ENCODE data around the gene SLC25A6. TPM values are rescaled to one million over a fixed set of nuclear protein-coding genes. Genes with fewer than 3 reads are reported as not detected.

Gene SLC25A6
- total RNA-seq, 1 donor from 2014 or later: 488 TPM

DNA sequence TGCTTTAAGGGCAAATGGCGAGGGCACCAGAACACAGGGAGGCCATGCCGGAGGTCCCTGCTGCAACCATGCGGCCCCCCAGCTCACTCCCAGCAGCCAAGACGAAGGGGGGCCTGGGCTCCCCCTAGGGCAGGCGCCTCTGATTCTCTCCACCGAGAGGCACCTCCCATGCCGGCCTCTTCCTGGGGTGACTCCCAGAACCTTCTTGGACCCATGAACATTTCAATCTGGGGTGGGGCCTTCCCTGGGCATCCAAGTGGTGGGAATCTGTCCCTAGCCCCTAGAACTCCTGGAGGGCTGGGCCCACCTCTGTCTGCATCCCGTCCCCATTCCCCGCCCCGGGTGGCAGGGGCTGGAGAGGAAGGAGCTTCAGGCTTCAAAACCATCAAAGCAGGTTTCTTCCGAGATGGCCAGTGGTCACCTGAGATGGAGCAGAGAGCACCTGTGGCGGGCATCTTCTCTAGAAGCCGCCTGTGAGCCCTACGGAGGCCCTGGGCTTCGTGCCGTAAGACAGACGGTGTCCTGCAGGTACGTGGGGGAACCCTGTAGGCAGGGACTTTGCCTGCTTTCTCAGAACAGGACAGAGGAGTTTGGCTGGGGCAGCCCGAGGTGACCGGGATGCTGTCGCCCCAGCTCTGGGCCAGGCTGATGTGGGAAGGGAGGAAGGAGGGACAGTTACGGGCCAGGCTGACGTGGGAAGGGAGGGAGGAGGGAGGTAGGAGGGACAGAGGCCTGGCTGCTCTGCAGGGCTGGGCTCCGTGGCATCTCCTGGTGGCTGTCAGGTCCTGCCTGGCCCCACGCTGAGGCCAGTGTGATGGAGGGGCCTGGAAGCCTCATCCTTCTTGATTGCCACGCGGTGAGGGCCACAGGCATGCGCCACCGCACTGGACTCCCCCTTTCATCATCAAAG, 6.8 kb upstream of the SLC25A6 start:
- H3K4me1 Mint-ChIP-seq (ENCODE audit: unreplicated experiment): peaks cover 8% of the 10 kb centered on the region
- H3K27me3 Mint-ChIP-seq (ENCODE audit: unreplicated experiment): peaks cover 12% of the 10 kb centered on the region
- no peaks in the 10 kb centered on the region for H3K9me3 Mint-ChIP-seq (ENCODE audit: unreplicated experiment)
- no peak for DNase-seq (ENCODE audit: low spot score)
- peaks cover 13% of the 10 kb centered on the region for H3K36me3 Mint-ChIP-seq (ENCODE audit: low read depth, unreplicated experiment)
- TF ChIP-seq, protein P1, sequence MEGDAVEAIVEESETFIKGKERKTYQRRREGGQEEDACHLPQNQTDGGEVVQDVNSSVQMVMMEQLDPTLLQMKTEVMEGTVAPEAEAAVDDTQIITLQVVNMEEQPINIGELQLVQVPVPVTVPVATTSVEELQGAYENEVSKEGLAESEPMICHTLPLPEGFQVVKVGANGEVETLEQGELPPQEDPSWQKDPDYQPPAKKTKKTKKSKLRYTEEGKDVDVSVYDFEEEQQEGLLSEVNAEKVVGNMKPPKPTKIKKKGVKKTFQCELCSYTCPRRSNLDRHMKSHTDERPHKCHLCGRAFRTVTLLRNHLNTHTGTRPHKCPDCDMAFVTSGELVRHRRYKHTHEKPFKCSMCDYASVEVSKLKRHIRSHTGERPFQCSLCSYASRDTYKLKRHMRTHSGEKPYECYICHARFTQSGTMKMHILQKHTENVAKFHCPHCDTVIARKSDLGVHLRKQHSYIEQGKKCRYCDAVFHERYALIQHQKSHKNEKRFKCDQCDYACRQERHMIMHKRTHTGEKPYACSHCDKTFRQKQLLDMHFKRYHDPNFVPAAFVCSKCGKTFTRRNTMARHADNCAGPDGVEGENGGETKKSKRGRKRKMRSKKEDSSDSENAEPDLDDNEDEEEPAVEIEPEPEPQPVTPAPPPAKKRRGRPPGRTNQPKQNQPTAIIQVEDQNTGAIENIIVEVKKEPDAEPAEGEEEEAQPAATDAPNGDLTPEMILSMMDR (IDR thresholded peaks at IDR 0.05; ENCODE audit: unreplicated experiment): no peak
- no peak overlapping the region for H3K4me3 Mint-ChIP-seq (ENCODE audit: unreplicated experiment)
- no peak overlapping the region for H3K27ac Mint-ChIP-seq (ENCODE audit: unreplicated experiment)

DNA sequence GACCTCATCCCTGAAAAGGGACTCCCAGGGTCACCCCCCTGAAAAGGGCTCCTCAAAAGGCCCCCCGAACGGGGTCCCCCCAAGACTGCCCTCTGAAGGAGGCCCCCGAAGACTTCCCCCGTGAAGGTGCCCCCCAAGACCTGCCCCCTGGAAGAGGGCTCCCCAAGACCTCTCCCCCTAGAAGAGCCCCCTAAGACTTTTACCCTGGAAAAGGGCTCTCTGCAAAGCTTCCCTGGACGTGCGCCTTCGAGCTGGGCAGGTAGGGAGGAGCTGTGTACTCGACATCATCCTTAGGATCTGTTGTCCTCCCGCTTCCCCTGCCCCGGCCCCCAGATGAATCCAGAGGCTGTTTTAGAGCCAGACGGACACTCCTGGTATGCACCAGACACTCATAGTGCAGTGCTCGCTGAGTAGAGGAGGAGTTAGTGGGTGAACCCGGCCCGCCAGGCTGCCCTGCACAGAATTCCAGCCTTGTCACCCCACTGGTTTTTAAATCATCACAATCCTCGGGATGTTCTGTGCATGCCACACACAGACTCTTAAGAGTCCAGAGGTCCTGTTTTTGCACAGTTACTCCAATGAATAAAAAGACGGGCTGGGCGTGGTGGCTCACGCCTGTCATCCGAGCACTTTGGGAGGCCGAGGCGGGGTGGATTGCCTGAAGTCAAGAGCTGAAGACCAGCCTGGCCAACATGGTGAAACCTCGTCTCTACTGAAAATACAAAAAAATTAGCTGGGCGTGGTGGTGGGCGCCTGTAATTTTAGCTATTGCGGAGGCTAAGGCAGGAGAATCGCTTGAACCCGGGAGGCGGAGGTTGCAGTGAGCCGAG, 5.7 kb upstream of the SLC25A6 start:
- peaks cover 18% of the 10 kb centered on the region for H3K27me3 Mint-ChIP-seq (ENCODE audit: unreplicated experiment)

DNA sequence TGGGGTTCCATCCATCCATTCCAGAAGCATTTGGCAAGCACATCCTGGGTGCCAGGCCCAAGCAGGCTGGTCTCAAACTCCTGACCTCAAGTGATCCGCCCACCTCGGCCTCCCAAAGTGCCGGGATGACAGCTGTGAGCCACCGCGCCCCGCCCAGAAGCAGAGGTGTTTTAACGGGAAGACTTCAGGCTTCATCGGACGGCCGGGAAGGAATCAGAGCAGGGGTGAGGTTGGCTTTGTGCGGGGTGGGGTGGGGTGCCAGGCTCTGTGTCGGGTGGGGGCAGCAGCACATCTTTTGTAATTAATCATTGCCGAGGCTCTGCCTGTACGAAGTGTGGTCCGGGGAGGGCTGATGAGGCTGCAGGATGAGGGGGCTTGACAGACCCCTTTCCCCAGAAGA, 5.1 kb upstream of the SLC25A6 start:
- H3K4me3 Mint-ChIP-seq (ENCODE audit: unreplicated experiment): no peak overlapping the region
- TF ChIP-seq, protein P1 (IDR thresholded peaks at IDR 0.05; ENCODE audit: unreplicated experiment): no peak

More for the DNA sequence above, 5.7 kb upstream of the SLC25A6 start:
- Mint-ChIP-seq H3K36me3 (ENCODE audit: low read depth, unreplicated experiment) (peaks cover 20% of the 10 kb centered on the region), H3K9me3 (ENCODE audit: unreplicated experiment) (no peaks in the 10 kb centered on the region), H3K4me1 (ENCODE audit: unreplicated experiment) (peaks cover 10% of the 10 kb centered on the region), H3K4me3 (ENCODE audit: unreplicated experiment) (no peak overlapping the region), H3K27ac (ENCODE audit: unreplicated experiment) (no peak overlapping the region)
- DNase-seq (ENCODE audit: low spot score): no peak
- TF ChIP-seq, protein P1 (IDR thresholded peaks at IDR 0.05; ENCODE audit: unreplicated experiment): no peak

DNA sequence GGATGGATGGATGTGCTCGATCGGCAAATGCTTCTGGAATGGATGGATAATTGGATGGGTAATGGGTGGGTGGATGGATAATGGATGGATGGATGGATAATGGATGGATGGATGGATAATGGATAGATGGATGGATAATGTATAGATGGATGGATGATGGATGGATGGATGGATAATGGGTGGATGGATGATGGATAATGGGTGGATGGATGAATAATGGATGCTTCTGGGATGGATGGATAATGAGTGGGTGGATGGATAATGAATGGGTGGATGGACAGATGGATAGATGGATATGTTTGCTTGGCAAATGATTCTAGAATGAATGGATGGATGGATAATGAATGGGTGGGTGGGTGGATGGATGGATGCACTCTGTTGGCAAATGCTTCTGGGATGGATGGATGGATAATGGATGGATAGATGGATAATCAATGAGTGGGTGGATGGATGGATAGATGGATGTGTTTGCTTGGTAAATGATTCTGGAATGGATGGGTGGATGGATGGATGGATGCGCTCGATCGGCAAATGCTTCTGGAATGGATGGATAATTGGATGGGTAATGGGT, 3.8 kb upstream of the SLC25A6 start:
- Mint-ChIP-seq H3K4me1 (ENCODE audit: unreplicated experiment) (peaks cover 16% of the 10 kb centered on the region), H3K27me3 (ENCODE audit: unreplicated experiment) (peaks cover 23% of the 10 kb centered on the region)

More for the DNA sequence above, 5.1 kb upstream of the SLC25A6 start:
- Mint-ChIP-seq H3K27me3 (ENCODE audit: unreplicated experiment) (peaks cover 18% of the 10 kb centered on the region), H3K27ac (ENCODE audit: unreplicated experiment) (no peak overlapping the region), H3K4me1 (ENCODE audit: unreplicated experiment) (peaks cover 10% of the 10 kb centered on the region), H3K9me3 (ENCODE audit: unreplicated experiment) (no peaks in the 10 kb centered on the region), H3K36me3 (ENCODE audit: low read depth, unreplicated experiment) (peaks cover 20% of the 10 kb centered on the region)
- no peak for DNase-seq (ENCODE audit: low spot score)

More for the DNA sequence above, 3.8 kb upstream of the SLC25A6 start:
- Mint-ChIP-seq H3K36me3 (ENCODE audit: low read depth, unreplicated experiment) (peaks cover 26% of the 10 kb centered on the region), H3K27ac (ENCODE audit: unreplicated experiment) (peak overlapping the region; percentile 4), H3K4me3 (ENCODE audit: unreplicated experiment) (peak overlapping the region; percentile 31), H3K9me3 (ENCODE audit: unreplicated experiment) (no peaks in the 10 kb centered on the region)
- TF ChIP-seq, protein P1 (IDR thresholded peaks at IDR 0.05; ENCODE audit: unreplicated experiment): no peak
- DNase-seq (ENCODE audit: low spot score): no peak
